Urinary bladder (tissue), 4 donors: ENCODE data around the gene RUNX1. TPM values are rescaled to one million over a fixed set of nuclear protein-coding genes. Genes with fewer than 3 reads are reported as not detected.

ENCODE experiments used
- DNase-seq: peaks from one replicate; pipeline ENCODE4 v3.0.0-alpha.2; 2015; ENCODE audit errors: extremely low spot score
- H3K27ac ChIP-seq: one replicate; pipeline ENCODE4 v1.5.1; 2013; ENCODE audit warnings: low read depth, mild to moderate bottlenecking, moderate library complexity
- H3K36me3 ChIP-seq: one replicate; pipeline ENCODE4 v1.6.1; 2013; ENCODE audit warnings: mild to moderate bottlenecking, moderate library complexity; ENCODE audit not compliant: insufficient read depth
- H3K4me1 ChIP-seq: one replicate; pipeline ENCODE4 v1.6.1; 2013; ENCODE audit warnings: mild to moderate bottlenecking, moderate library complexity; ENCODE audit not compliant: insufficient read depth
- H3K4me3 ChIP-seq: one replicate; pipeline ENCODE4 v1.5.1; 2013; ENCODE audit warnings: low read depth, low read length
- WGBS: extraction: QIAGEN DNeasy Blood & Tissue Kit; methylation state at CpG from one replicate; pipeline ENCODE4 v1.1.7; 2013; 5-methylcytosine and 5-hydroxymethylcytosine counted together
- polyA plus RNA-seq: library from polyadenylated mRNA; stranded (reverse); fragments of 200-250 nt; gene quantifications from one replicate; pipeline ENCODE4 v1.2.3, GENCODE V29; 2013
- total RNA-seq: library from RNA; depleted of rRNA; stranded (reverse); fragments of >200 nt; gene quantifications from one replicate; pipeline ENCODE4 v1.2.3, GENCODE V29; 2014
- donor health status: healthy with polysubstance abuse.
- donor health status: healthy.

The RUNX1 gene
- total and polyA plus RNA-seq, 2 donors = 6.6 to 15.6 TPM

GRCh38 chr21:35077466-35077865, 28.4 kb upstream of the RUNX1 start:
- H3K4me1 ChIP-seq = no peaks in the 10 kb centered on the region
- H3K4me3 ChIP-seq = no peak overlapping the region
- H3K27ac ChIP-seq = no peak overlapping the region
- no peak for DNase-seq
- H3K36me3 ChIP-seq = no peaks in the 10 kb centered on the region
- WGBS = 95% methylated on average over 4 of the region's 4 CpGs

- no peak overlapping the region for H3K4me3 ChIP-seq
- no peak for DNase-seq
- WGBS = 25% methylated on average over 6 of the region's 6 CpGs
- no peaks in the 10 kb centered on the region for H3K4me1 ChIP-seq
- no peaks in the 10 kb centered on the region for H3K36me3 ChIP-seq
- no peak overlapping the region for H3K27ac ChIP-seq
Measured at GRCh38 chr21:35075546-35075945, 26.4 kb upstream of the RUNX1 start.

DNA sequence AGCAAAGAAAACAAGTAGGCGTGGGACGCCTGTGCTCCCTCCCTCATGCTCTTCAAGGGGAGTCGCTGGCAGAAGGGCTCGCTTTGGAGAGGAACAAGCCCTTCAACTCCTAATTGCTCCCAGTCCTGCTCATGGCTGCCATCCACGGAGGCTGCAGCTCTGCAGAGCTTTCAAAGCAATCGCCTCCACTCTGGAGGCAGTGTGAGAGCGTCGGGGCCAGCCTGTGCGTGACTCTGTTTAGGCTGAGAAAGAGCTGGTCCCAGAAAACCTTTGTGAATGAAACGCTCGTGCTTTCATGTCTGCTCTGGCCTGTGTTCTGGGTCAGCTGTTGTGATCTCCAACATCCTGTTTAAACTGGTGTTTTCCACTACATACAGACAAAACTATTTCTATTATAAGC, 23.9 kb upstream of the RUNX1 start:
- Histone ChIP-seq H3K27ac (no peak overlapping the region), H3K4me1 (no peaks in the 10 kb centered on the region), H3K4me3 (no peak overlapping the region), H3K36me3 (no peaks in the 10 kb centered on the region)
- no peak for DNase-seq
- 38% methylated on average over 11 of the region's 11 CpGs for WGBS

GRCh38 chr21:35072557-35072956, 23.5 kb upstream of the RUNX1 start:
- no peaks in the 10 kb centered on the region for H3K36me3 ChIP-seq
- H3K4me1 ChIP-seq = no peaks in the 10 kb centered on the region
- no peak overlapping the region for H3K4me3 ChIP-seq
- H3K27ac ChIP-seq = no peak overlapping the region
- no peak for DNase-seq
- 53% methylated on average over 5 of the region's 5 CpGs for WGBS

GRCh38 chr21:35071347-35071746, 22.2 kb upstream of the RUNX1 start:
- Histone ChIP-seq H3K4me3 (no peak overlapping the region), H3K4me1 (no peaks in the 10 kb centered on the region), H3K36me3 (no peaks in the 10 kb centered on the region), H3K27ac (no peak overlapping the region)
- DNase-seq = no peak
- 83% methylated on average over 2 of the region's 2 CpGs for WGBS

- 59% methylated on average over 5 of the region's 5 CpGs for WGBS
- no peak for DNase-seq
- H3K36me3 ChIP-seq = no peaks in the 10 kb centered on the region
- no peaks in the 10 kb centered on the region for H3K4me1 ChIP-seq
- no peak overlapping the region for H3K27ac ChIP-seq
- no peak overlapping the region for H3K4me3 ChIP-seq
Measured at GRCh38 chr21:35070436-35070835, 21.3 kb upstream of the RUNX1 start.

DNA sequence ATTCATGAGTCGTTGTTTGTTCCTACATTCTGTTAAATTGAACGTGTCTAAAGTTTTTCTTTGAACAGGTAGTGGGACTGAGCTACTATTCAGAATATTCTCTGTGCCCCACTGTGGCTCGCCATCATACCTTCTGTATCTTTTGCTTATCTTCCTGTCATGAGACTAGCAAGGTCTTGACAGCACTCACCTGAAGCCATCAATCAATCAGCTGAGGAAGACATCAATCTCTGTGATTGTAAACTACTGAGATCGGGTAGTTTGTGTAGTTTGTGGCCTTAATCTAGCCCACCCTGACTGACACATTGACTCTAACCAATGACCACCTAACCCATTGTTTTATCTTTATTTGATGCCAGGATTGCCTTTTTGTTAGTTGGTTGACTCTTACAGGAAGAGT, 17.7 kb upstream of the RUNX1 start:
- Histone ChIP-seq H3K27ac (no peak overlapping the region), H3K4me1 (no peaks in the 10 kb centered on the region), H3K36me3 (no peaks in the 10 kb centered on the region), H3K4me3 (no peak overlapping the region)
- no peak for DNase-seq
- WGBS = 91% methylated on average over 4 of the region's 4 CpGs

- Histone ChIP-seq H3K36me3 (no peaks in the 10 kb centered on the region), H3K4me3 (no peak overlapping the region), H3K4me1 (no peaks in the 10 kb centered on the region), H3K27ac (no peak overlapping the region)
- 77% methylated on average over 6 of the region's 6 CpGs for WGBS
- DNase-seq = no peak
Measured at GRCh38 chr21:35063428-35064172, 14.5 kb upstream of the RUNX1 start.

GRCh38 chr21:35062016-35062415, 12.9 kb upstream of the RUNX1 start:
- WGBS = 92% methylated on average over 3 of the region's 3 CpGs
- no peaks in the 10 kb centered on the region for H3K36me3 ChIP-seq
- no peak overlapping the region for H3K27ac ChIP-seq
- no peak overlapping the region for H3K4me3 ChIP-seq
- no peak for DNase-seq
- no peaks in the 10 kb centered on the region for H3K4me1 ChIP-seq

GRCh38 chr21:35059742-35060141, 10.6 kb upstream of the RUNX1 start:
- Histone ChIP-seq H3K4me3 (no peak overlapping the region), H3K36me3 (no peaks in the 10 kb centered on the region), H3K27ac (no peak overlapping the region), H3K4me1 (no peaks in the 10 kb centered on the region)
- WGBS = 92% methylated on average over 3 of the region's 3 CpGs
- DNase-seq = no peak

- 87% methylated on average over 1 of the region's 1 CpG for WGBS
- Histone ChIP-seq H3K27ac (no peak overlapping the region), H3K36me3 (no peaks in the 10 kb centered on the region), H3K4me1 (no peaks in the 10 kb centered on the region), H3K4me3 (no peak overlapping the region)
- no peak for DNase-seq
Measured at GRCh38 chr21:35058058-35058457, 9.0 kb upstream of the RUNX1 start.

DNA sequence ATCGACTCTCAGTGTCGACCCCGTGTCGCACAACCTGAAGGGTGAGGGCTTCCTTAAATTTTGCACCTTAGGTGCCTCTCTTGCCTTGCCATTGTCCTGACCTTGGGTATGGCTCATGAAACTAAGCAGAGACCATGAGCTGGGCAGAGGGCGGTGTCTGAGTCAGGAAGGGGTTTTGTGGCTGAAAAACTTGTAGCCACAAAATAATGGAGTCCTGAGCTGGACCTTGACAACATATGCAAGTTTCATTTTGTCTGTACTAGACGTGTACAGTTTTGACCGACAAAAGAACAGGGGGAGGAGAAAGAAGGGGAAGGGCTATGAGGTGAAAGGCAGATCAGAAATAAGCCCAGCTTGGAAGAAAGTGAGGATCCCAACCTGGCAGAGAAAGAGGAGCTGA, 8.3 kb upstream of the RUNX1 start:
- Histone ChIP-seq H3K4me1 (no peaks in the 10 kb centered on the region), H3K4me3 (no peak overlapping the region), H3K27ac (no peak overlapping the region), H3K36me3 (no peaks in the 10 kb centered on the region)
- DNase-seq = no peak
- WGBS = 92% methylated on average over 7 of the region's 7 CpGs

GRCh38 chr21:35053356-35054096, 4.4 kb upstream of the RUNX1 start:
- no peak overlapping the region for H3K4me3 ChIP-seq
- H3K4me1 ChIP-seq = no peaks in the 10 kb centered on the region
- H3K27ac ChIP-seq = no peak overlapping the region
- DNase-seq = no peak
- no peaks in the 10 kb centered on the region for H3K36me3 ChIP-seq
- WGBS = 59% methylated on average over 11 of the region's 11 CpGs

- Histone ChIP-seq H3K27ac (no peak overlapping the region), H3K36me3 (no peaks in the 10 kb centered on the region), H3K4me1 (no peaks in the 10 kb centered on the region), H3K4me3 (no peak overlapping the region)
- WGBS = 94% methylated on average over 3 of the region's 3 CpGs
- no peak for DNase-seq
Measured at GRCh38 chr21:35052801-35053200, 3.7 kb upstream of the RUNX1 start.
